Measurements from ENCODE around the gene TTL. TPM values are rescaled to one million over a fixed set of nuclear protein-coding genes. Genes with fewer than 3 reads are reported as not detected.
"Not testable (repeated sequence)": the region's sequence is repeated elsewhere in the genome, so short reads cannot be mapped to it uniquely, and the experiment has no call there.

TTL gene
- polyA plus RNA-seq, 5 donors: 44.3 to 54.3 (median 51.1) TPM

GRCh38 chr2:112472547-112473263 lies 9.3 kb upstream of the TTL start:
- no peak for DNase-seq

- no peak for DNase-seq
These were observed 7.0 kb upstream of the TTL start for GRCh38 chr2:112474844-112475486.

- no peak for DNase-seq
These were observed 5.5 kb upstream of the TTL start for GRCh38 chr2:112476434-112476833.

- DNase-seq: no peak
These were observed 1.4 kb upstream of the TTL start for GRCh38 chr2:112480530-112481049.

GRCh38 chr2:112481050-112481527 lies 867 bp upstream of the TTL start:
- peak; percentile 66 to 68 for DNase-seq

- no peak for DNase-seq
These were observed 519 bp downstream of the TTL start for GRCh38 chr2:112482309-112483041.

- DNase-seq: peak in 1 of 2 donors; percentile 12
These were observed 1.1 kb downstream of the TTL start for GRCh38 chr2:112483042-112483473.

- no peak for DNase-seq
These were observed 1.9 kb downstream of the TTL start for GRCh38 chr2:112483831-112484230.

- DNase-seq: no peak
These were observed 3.9 kb downstream of the TTL start for GRCh38 chr2:112485849-112486248.

- DNase-seq: no peak
These were observed 4.9 kb downstream of the TTL start for GRCh38 chr2:112486895-112487294.

- DNase-seq: no peak
These were observed 5.5 kb downstream of the TTL start for GRCh38 chr2:112487444-112487961.

GRCh38 chr2:112488201-112488600 lies 6.2 kb downstream of the TTL start:
- no peak for DNase-seq

- DNase-seq: no peak
These were observed 10.0 kb downstream of the TTL start for GRCh38 chr2:112491946-112492345.

GRCh38 chr2:112493048-112493447 lies 11.1 kb downstream of the TTL start:
- no peak for DNase-seq

- DNase-seq: no peak
These were observed 12.1 kb downstream of the TTL start for GRCh38 chr2:112493858-112494648.

- no peak for DNase-seq
These were observed 12.9 kb downstream of the TTL start for GRCh38 chr2:112494828-112495227.

GRCh38 chr2:112495878-112496277 lies 13.9 kb downstream of the TTL start:
- not testable (repeated sequence) for DNase-seq

- not testable (repeated sequence) for DNase-seq
These were observed 19.0 kb downstream of the TTL start for GRCh38 chr2:112500850-112501484.

GRCh38 chr2:112509239-112509998 lies 27.5 kb downstream of the TTL start:
- not testable (repeated sequence) for DNase-seq

- no peak for DNase-seq
These were observed 34.8 kb downstream of the TTL start for GRCh38 chr2:112516801-112517200.

Measured in right lung (tissue), 5 donors.